Glomerular visceral epithelial cell (primary cell): ENCODE measurements around the gene XG.
"Not testable (repeated sequence)": the region's sequence is repeated elsewhere in the genome, so short reads cannot be mapped to it uniquely, and the experiment has no call there.

Source experiments
- DNase-seq: peaks from one replicate; pipeline ENCODE4 v3.0.0-alpha.2; 2016; ENCODE audit errors: extremely low spot score

The XG gene

GRCh38 chrX:2751874-2752300 is at the start of gene XG:
TSS of gene XG (plus strand) at chrX:2752040. CDS start at chrX:2752275, 235 bp downstream.
- DNase-seq: not testable (repeated sequence)

GRCh38 chrX:2703991-2704369 is 47.9 kb upstream of the XG start:
- DNase-seq: no peak

- no peak for DNase-seq
Observed at GRCh38 chrX:2705046-2705832, 46.6 kb upstream of the XG start.

DNA sequence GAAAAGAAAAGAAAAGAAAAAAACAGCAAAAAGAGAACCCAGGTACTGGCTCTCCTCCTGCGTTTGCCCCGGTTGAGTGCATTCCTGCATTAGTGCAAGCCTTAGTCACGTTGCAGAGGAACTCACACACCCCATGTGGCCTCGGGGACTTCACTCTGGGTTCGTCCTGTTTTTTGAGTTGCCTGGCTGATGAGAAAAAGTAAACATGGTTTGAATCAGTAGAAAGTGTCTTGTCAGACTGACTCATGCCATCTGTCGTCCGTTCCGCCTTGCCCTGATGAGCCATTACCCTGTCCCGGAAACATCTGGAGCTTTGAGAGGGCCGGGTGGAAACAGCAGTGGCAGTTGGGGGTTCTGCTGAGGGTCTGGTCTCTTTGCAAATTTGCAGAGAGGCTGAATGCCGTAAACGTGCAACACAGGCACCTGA is 44.5 kb upstream of the XG start:
- peak; percentile 93 for DNase-seq

DNA sequence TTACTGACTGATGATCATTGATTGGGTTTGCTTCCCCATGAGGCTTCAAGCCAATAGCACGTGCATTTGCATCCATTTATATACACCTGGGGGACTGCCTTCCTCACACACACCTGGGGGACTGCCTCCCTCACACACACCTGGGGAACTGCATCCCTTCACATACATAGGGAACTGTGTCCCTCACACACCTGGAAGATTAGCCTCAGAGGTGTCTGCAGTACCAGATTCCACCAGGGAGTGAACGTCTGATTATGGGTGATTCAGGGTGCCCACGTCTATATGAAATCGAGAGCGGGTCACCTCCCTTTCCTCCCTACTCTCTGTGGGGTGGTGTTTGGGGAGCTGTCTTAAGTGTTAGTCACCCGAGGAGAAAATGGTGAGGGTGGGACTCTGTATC is 43.8 kb upstream of the XG start:
- DNase-seq: peak; percentile 13

DNA sequence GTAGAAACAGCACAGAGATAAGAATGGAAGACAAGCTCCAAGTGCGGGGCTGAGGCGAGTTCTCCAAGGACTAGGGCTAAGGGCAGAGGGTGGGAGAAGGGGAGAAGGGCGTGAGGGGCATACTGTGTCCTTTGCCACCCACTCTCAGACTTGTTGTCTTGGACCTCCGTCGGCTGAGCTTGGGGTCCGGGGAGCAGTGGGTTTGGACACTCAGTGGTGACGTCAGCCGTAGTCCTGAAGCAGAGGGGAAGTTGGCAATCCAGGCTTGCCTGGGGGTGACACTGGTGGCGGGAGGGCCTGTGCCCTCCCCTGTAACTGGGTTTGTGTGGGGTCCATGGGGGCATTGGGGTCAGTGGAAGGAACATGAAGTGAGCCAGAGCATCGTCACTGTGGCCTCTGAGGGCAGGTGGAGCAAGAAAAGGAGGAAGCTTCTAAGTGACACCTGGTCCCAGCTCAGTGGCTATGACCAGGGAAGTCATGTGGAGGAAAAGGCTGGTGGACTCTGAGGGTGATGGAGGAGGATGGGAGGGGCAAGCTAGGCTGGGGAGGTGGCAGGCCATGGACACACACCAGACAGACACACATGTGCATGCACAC is 43.1 kb upstream of the XG start:
- DNase-seq: no peak

DNA sequence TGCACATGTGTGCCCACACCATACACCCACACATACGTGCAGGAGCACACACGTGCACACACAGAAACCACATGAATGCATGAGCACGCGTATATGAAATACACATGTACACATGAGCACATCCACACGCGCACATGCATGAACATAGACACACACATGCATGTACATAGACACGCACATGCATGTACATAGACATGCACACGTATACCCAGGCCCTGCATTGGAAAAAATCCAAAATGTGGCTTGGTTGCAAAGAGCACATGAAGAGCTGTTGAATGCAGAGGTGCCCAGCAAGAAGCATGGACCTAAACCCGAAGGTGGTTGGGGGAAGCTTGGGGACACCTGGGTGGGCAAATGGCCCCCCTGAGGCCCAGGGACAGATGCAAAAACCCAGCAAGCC is 42.3 kb upstream of the XG start:
- DNase-seq: no peak

DNA sequence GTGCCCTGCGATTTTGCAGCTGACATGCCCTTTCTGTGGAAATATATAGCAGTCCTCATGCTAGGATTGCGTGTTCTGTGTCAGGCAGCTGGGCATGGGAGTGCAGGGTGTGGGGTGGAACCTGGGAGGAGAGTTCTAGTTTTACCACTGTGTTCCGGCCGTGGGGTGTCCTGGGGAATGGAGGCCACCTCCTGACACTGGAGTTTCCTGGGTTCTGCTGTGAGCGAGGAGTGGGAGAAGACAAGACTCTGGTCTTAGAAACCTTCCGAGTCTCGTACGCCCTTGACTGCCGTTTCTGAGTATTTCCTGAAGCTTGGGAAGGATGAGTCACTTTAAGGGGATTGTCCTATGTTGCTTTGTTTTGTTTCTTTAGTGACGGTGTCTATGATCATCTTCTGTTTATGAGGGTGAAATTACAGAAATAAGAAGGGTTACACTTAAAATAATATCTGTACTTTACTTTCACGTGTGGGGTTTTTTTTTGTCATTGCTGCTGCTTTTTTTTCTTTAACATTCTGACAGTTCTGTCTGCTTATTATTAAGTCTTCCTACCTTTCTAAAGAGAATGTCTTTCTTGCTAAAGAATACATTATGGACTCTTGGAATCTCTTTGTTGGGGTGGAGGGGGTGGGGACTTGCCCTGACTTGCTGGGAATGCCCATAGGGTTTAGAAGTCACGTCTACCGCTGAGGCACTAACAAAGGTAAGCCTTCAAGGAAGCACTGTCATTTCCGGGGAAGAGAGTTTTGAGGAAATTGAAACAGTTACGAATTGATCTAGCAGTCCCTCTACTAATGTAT is 41.6 kb upstream of the XG start:
- DNase-seq: peak; percentile 75

DNA sequence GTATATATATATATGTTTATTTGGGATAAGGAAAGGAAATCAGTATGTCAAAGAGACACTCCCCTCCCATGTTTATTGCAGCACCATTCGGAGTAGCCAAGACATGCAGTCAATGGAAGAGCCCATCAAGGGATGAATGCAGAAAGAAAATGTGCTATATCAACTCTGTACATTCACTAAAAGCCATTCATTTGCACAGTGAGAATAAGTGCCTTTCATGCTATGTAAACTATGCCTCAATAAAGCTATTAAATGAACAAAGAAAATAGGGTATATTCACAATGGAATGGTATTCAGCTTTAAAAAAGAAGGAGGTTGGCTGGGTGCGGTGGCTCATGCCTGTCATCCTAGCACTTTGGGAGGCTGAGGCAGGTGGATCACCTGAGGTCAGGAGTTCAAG is 40.4 kb upstream of the XG start:
- no peak for DNase-seq

DNA sequence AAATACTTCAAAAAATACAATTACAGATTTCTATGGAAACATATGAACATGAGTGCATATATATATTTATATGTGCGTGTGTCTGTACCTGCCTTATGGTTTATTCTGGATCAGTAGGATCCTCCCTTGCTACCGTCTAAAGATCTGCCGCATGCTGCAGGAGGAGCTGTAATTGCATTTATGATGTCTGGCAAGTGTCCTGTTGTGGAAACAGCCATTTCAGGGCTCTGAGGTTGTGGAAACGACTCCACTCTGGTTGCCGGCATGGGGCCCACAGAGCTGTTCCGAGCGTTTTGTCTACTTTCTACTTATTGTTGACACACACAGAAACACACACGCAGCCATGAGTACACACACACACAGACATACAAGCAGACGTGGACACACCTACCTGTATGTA is 39.4 kb upstream of the XG start:
- DNase-seq: no peak

GRCh38 chrX:2712890-2713840 is 38.7 kb upstream of the XG start:
- no peak for DNase-seq

GRCh38 chrX:2714551-2714950 is 37.3 kb upstream of the XG start:
- no peak for DNase-seq

GRCh38 chrX:2715066-2715600 is 36.7 kb upstream of the XG start:
- no peak for DNase-seq

DNA sequence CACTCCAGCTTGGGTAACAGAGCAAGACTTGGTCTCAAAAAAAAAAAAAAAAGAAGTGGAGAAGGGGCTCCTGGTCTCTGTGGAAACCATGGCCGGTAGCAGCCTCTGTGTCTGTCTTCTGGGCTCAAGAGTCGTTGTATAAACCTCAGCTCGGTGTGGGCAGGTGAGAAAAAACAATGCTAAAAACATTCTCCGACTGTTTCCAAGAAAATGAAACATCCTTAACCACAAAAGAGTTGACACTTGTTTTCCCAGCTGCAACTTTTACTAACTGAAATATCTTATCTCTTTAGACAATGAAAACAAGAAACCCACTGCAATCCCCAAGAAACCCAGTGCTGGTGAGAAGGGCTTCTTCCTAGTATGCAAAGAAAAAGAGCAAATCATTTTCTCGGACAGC is 34.5 kb upstream of the XG start:
- no peak for DNase-seq

GRCh38 chrX:2718821-2719220 is 33.0 kb upstream of the XG start:
- no peak for DNase-seq

- DNase-seq: no peak
Observed at GRCh38 chrX:2719774-2720447, 31.9 kb upstream of the XG start.

GRCh38 chrX:2723286-2723879 is 28.5 kb upstream of the XG start:
- no peak for DNase-seq

DNA sequence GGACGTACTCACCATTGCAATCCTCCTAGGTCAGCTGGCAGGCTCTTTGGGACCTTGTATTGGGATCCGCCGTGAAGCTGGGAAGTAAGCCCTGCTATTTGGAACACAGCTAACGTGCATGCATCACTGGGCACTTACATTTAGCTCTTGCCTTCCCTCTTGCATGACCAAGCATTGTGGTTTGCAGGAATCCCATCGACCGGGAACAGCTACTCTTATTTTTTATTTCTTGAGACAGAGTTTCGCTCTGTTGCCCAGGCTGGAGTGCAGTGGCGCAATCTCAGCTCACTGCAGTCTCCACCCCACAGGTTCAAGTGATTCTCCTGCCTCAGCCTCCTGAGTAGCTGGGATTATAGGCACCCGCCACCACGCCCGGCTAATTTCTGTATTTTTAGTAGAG is 24.6 kb upstream of the XG start:
- DNase-seq: peak; percentile 94

- no peak for DNase-seq
Observed at GRCh38 chrX:2732076-2732475, 19.8 kb upstream of the XG start.

DNA sequence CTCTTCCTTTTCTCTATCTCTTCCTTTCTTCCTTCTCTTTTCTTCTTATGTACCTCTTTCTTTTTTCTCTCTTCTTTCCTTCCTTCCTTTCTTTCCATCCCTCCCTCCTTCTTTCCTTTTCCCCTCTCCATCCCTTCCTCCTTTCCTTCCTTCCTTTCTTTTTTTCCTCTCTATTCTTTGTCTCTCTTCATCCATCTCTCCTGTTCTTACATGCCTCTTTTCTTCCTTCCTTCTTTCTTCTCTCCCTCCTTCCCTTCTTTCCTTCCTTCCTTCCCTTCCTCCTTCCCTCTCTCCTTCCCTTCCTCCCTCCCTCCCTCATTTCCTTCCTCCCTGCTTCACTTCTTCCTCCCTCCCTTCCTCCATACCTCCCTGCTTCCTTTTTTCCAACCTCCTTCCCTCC is 19.2 kb upstream of the XG start:
- DNase-seq: no peak
